ENCODE data around the gene FBXO46. TPM values are rescaled to one million over a fixed set of nuclear protein-coding genes. Genes with fewer than 3 reads are reported as not detected.

FBXO46 gene
- total RNA-seq, 1 experiment from 2014 or later: 43.9 TPM

DNA sequence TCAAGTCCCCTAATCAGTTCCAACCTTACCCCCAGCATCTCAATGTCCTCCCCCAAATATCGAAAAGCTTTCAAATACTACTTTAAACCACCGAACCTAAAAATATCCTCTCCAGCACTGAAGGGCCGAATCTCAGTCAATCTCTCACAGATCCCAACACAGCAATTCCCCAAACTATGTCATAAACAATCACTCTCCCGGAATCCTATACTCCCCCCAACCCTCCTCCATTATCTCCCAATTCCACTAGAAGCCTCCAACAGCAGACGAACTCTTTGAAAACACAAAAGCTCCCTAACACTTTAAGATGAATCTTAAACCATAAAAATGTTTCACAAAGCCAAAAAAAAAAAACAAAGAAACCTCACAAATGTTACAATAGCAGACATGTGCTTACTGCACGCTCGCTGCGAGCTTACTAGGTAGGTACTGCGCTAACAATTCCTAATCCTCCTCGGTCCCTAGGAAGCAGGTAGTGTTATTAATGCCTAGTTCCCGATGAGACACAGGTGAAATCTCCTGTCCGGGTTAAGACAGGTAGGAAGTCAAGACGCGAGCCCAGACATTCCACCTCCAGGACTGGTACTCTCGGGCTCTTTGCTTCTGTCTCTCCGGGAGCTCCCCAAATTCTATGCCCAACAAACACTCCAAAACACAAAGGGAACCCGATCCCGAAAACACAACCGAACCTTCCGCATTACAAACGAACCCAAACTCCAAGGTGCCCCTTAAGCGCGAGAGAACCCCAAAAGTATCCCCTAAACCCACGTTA, 14.2 kb downstream of the FBXO46 start:
- Histone ChIP-seq H3K79me1 (ENCODE audit: insufficient read depth, low read depth, low read length, poor library complexity, severe bottlenecking) (no peaks in the 10 kb centered on the region), H2BK20ac (ENCODE audit: low read depth, low read length, poor library complexity, severe bottlenecking) (peak overlapping the region; percentile 99), H3K9ac (ENCODE audit: extremely low read depth, insufficient read length, low read length) (peak overlapping the region; percentile 99), H3K27me3 (ENCODE audit: insufficient read depth, low read length) (no peaks in the 10 kb centered on the region), H2AFZ (ENCODE audit: low read length) (no peak overlapping the region), H3K18ac (ENCODE audit: insufficient read length, low read depth, low read length) (peak overlapping the region; percentile 100), H4K5ac (ENCODE audit: insufficient read length, low read depth, low read length) (peak overlapping the region; percentile 92), H2BK5ac (ENCODE audit: insufficient read length, low read length) (peak overlapping the region; percentile 94), H2BK15ac (ENCODE audit: low read depth, low read length) (no peak overlapping the region), H3K27ac (ENCODE audit: insufficient read length, low read depth, low read length) (peak overlapping the region; percentile 81), H2AK5ac (ENCODE audit: insufficient read length, low read length) (peak overlapping the region; percentile 99), H3K56ac (ENCODE audit: insufficient read length, low read depth, low read length) (peak overlapping the region; percentile 97), H3K4me1 (ENCODE audit: insufficient read depth, low read length) (no peaks in the 10 kb centered on the region), H3K14ac (ENCODE audit: insufficient read depth, low read length) (peak overlapping the region; percentile 99), H4K8ac (replicated peaks; ENCODE audit: insufficient read length, low read depth, low read length) (peak overlapping the region; percentile 92), H3K23me2 (ENCODE audit: insufficient read length, low read depth, low read length, poor library complexity, severe bottlenecking) (peaks cover 14% of the 10 kb centered on the region), H4K91ac (ENCODE audit: insufficient read length, low read depth, low read length) (peak overlapping the region; percentile 50), H3K4ac (ENCODE audit: low read depth, low read length) (peak overlapping the region; percentile 96; the same call in 1 of the 2 replicates), H3K4me2 (ENCODE audit: insufficient read depth, insufficient read length, low read length) (peak overlapping the region; percentile 100), H3K23ac (ENCODE audit: insufficient read length, low read depth, low read length) (no peak overlapping the region), H3T11ph (ENCODE audit: low read length) (peak overlapping the region; percentile 97), H4K20me1 (ENCODE audit: control insufficient read depth, insufficient read depth, insufficient read length) (no peaks in the 10 kb centered on the region), H2BK120ac (ENCODE audit: low read depth, low read length, poor library complexity, severe bottlenecking) (peak overlapping the region; percentile 92), H3K79me2 (ENCODE audit: insufficient read depth, low read length) (peaks cover 12% of the 10 kb centered on the region; the same call in 1 of the 2 replicates), H2BK12ac (ENCODE audit: insufficient read length, low read depth, low read length) (peak overlapping the region; percentile 60), H3K9me3 (ENCODE audit: control insufficient read depth, low read depth, low read length) (no peaks in the 10 kb centered on the region)
- H3K27me3 Mint-ChIP-seq (ENCODE audit: low read depth): no peaks in the 10 kb centered on the region
- peak overlapping the region; percentile 87 to 99 (median 97) for H3K27ac Mint-ChIP-seq
- TF ChIP-seq, protein P1, sequence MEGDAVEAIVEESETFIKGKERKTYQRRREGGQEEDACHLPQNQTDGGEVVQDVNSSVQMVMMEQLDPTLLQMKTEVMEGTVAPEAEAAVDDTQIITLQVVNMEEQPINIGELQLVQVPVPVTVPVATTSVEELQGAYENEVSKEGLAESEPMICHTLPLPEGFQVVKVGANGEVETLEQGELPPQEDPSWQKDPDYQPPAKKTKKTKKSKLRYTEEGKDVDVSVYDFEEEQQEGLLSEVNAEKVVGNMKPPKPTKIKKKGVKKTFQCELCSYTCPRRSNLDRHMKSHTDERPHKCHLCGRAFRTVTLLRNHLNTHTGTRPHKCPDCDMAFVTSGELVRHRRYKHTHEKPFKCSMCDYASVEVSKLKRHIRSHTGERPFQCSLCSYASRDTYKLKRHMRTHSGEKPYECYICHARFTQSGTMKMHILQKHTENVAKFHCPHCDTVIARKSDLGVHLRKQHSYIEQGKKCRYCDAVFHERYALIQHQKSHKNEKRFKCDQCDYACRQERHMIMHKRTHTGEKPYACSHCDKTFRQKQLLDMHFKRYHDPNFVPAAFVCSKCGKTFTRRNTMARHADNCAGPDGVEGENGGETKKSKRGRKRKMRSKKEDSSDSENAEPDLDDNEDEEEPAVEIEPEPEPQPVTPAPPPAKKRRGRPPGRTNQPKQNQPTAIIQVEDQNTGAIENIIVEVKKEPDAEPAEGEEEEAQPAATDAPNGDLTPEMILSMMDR (conservative IDR thresholded peaks at IDR 0.05): 0 out of 3 replicates have a peak, but pooled peaks have one; percentile 18
- peaks cover 29 to 32% of the 10 kb centered on the region in 2 experiments for H3K4me1 Mint-ChIP-seq
- no peaks in the 10 kb centered on the region for H3K9me3 Mint-ChIP-seq
- 100% methylated on average over 1 of the region's 24 CpGs for WGBS (ENCODE audit: extremely low coverage, insufficient read length, low lambda C conversion rate)
- H3K4me3 Mint-ChIP-seq: peak overlapping the region; percentile 91 to 96
- DNase-seq: no peak
- H3K36me3 Mint-ChIP-seq (ENCODE audit: insufficient read depth in 1 of 3, low read depth in 3 of 3): peaks cover 14 to 29% (median 24%) of the 10 kb centered on the region in 3 experiments; a peak in 6 of 7 replicates
